ENCODE data around the gene UBE2U.
"Not testable (repeated sequence)": the region's sequence is repeated elsewhere in the genome, so short reads cannot be mapped to it uniquely, and the experiment has no call there.

The UBE2U gene

GRCh38 chr1:64257233-64257632 is 53.8 kb downstream of the UBE2U start:
- H3K4me3 ChIP-seq (ENCODE audit: low read depth, low read length); H3K9me3 ChIP-seq (ENCODE audit: control insufficient read depth, insufficient read depth, low read depth, low read length); H3K36me3 ChIP-seq (ENCODE audit: control insufficient read depth in 2 of 2, insufficient read depth in 1 of 2, low read length in 2 of 2); H3K27ac ChIP-seq (ENCODE audit: extremely low read depth, low read depth, low read length); POLR2A ChIA-PET; H3K4me1 ChIP-seq (ENCODE audit: control insufficient read depth, insufficient read depth, low read length): not testable (repeated sequence)
- TF ChIP-seq ZNF146 (tag by site-specific recombination; IDR thresholded peaks at IDR 0.05) = peak; percentile 93
- TF ChIP-seq ZNF580 (tag by site-specific recombination; IDR thresholded peaks at IDR 0.05) = peak; percentile 25; the same call in 1 of the 2 replicates
- CTCF ChIA-PET = interaction anchor here (1.0 kb wide), 1 partner anchor 11 kb away, joined by 9 read pairs; no protein-coding TSS in a partner anchor

GRCh38 chr1:64258444-64258843 is 55.0 kb downstream of the UBE2U start:
- H3K27ac ChIP-seq (ENCODE audit: extremely low read depth, low read depth, low read length); CTCF ChIA-PET; H3K4me3 ChIP-seq (ENCODE audit: low read depth, low read length); H3K4me1 ChIP-seq (ENCODE audit: control insufficient read depth, insufficient read depth, low read length); H3K9me3 ChIP-seq (ENCODE audit: control insufficient read depth, insufficient read depth, low read depth, low read length); POLR2A ChIA-PET; H3K36me3 ChIP-seq (ENCODE audit: control insufficient read depth in 2 of 2, insufficient read depth in 1 of 2, low read length in 2 of 2): not testable (repeated sequence)
- TF ChIP-seq ZNF146 (tag by site-specific recombination; IDR thresholded peaks at IDR 0.05) (peak; percentile 91), ZNF580 (tag by site-specific recombination; IDR thresholded peaks at IDR 0.05) (0 out of 2 replicates have a peak, but pooled peaks have one; percentile 28)

- ChIA-PET CTCF (interaction anchor here (1.5 kb wide), 1 partner anchor 561 kb away, joined by 8 read pairs; no protein-coding TSS in a partner anchor), POLR2A (no interaction called here)
- Histone ChIP-seq H3K4me1 (ENCODE audit: control insufficient read depth, insufficient read depth, low read length) (no peaks in the 10 kb centered on the region), H3K27ac (ENCODE audit: extremely low read depth, low read depth, low read length) (no peak overlapping the region), H3K36me3 (ENCODE audit: control insufficient read depth in 2 of 2, insufficient read depth in 1 of 2, low read length in 2 of 2) (no peaks in the 10 kb centered on the region), H3K9me3 (ENCODE audit: control insufficient read depth, insufficient read depth, low read depth, low read length) (no peaks in the 10 kb centered on the region), H3K4me3 (ENCODE audit: low read depth, low read length) (no peak overlapping the region)
- TF ChIP-seq ZNF596 (tag by site-specific recombination; IDR thresholded peaks at IDR 0.05) = no peak
- no peak for TF ChIP-seq ZNF140 (tag by site-specific recombination; IDR thresholded peaks at IDR 0.05)
- no peak for TF ChIP-seq ZNF2 (tag by site-specific recombination; IDR thresholded peaks at IDR 0.05)
- no peak for TF ChIP-seq KLF17 (tag by site-specific recombination; IDR thresholded peaks at IDR 0.05)
- TF ChIP-seq KLF16 (tag by site-specific recombination; IDR thresholded peaks at IDR 0.05) = no peak
- no peak for TF ChIP-seq ZNF112 (tag by site-specific recombination; IDR thresholded peaks at IDR 0.05)
- no peak for TF ChIP-seq SCRT1 (tag by site-specific recombination; IDR thresholded peaks at IDR 0.05; ENCODE audit: borderline replicate concordance)
- no peak for TF ChIP-seq ZNF211 (tag by site-specific recombination; IDR thresholded peaks at IDR 0.05; ENCODE audit: low read depth)
- 0 out of 2 replicates have a peak, but pooled peaks have one; percentile 32 for TF ChIP-seq ZNF558 (tag by site-specific recombination; IDR thresholded peaks at IDR 0.05)
- no peak for TF ChIP-seq ZNF692 (tag by site-specific recombination; IDR thresholded peaks at IDR 0.05)
- TF ChIP-seq ZNF416 (tag by site-specific recombination; IDR thresholded peaks at IDR 0.05) = no peak
- 0 out of 2 replicates have a peak, but pooled peaks have one; percentile 18 for TF ChIP-seq PRDM10 (tag by site-specific recombination; IDR thresholded peaks at IDR 0.05)
- no peak for TF ChIP-seq GLIS1 (tag by site-specific recombination; IDR thresholded peaks at IDR 0.05)
- peak; percentile 22; the same call in 1 of the 2 replicates for TF ChIP-seq ZNF362 (tag by site-specific recombination; IDR thresholded peaks at IDR 0.05)
- TF ChIP-seq ZFHX2 (tag by site-specific recombination; conservative IDR thresholded peaks at IDR 0.05) = peak; percentile 65
- TF ChIP-seq ZBTB17 (tag by site-specific recombination; IDR thresholded peaks at IDR 0.05) = peak; percentile 85
Observed at GRCh38 chr1:64263335-64263734, 59.9 kb downstream of the UBE2U start.
